ENCODE results near the gene PIP5K1B.
A peak's percentile ranks its signal among the peaks of the same experiment; 100 is the strongest.
"Not testable (repeated sequence)": the region's sequence is repeated elsewhere in the genome, so short reads cannot be mapped to it uniquely, and the experiment has no call there.

Gene PIP5K1B

GRCh38 chr9:69035438-69036308, 330.6 kb downstream of the PIP5K1B start, which contains the start of gene FXN:
Gene FXN (plus strand): TSS chr9:69035752. CDS start chr9:69035783, 31 bp downstream.
- Histone ChIP-seq H3K36me3 (ENCODE audit: insufficient read depth, low read length) (no peaks in the 10 kb centered on the region), H3K9me3 (ENCODE audit: control insufficient read depth, insufficient read depth, low read length) (no peaks in the 10 kb centered on the region), H3K9ac (ENCODE audit: low read depth, low read length) (peak within 1 kb of the TSS; percentile 93), H3K4me1 (ENCODE audit: insufficient read depth, low read length) (peaks cover 5% of the 10 kb centered on the region; the same call in 1 of the 2 replicates)

DNA sequence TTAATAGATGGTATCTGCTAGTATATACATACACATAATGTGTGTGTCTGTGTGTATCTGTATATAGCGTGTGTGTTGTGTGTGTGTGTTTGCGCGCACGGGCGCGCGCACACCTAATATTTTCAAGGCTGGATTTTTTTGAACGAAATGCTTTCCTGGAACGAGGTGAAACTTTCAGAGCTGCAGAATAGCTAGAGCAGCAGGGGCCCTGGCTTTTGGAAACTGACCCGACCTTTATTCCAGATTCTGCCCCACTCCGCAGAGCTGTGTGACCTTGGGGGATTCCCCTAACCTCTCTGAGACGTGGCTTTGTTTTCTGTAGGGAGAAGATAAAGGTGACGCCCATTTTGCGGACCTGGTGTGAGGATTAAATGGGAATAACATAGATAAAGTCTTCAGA, 331.3 kb downstream of the PIP5K1B start:
- H3K9me3 ChIP-seq (ENCODE audit: control insufficient read depth, insufficient read depth, low read length): no peaks in the 10 kb centered on the region
- peak overlapping the region; percentile 93 for H3K9ac ChIP-seq (ENCODE audit: low read depth, low read length)
- no peaks in the 10 kb centered on the region for H3K36me3 ChIP-seq (ENCODE audit: insufficient read depth, low read length)
- peaks cover 5% of the 10 kb centered on the region; the same call in 1 of the 2 replicates for H3K4me1 ChIP-seq (ENCODE audit: insufficient read depth, low read length)

DNA sequence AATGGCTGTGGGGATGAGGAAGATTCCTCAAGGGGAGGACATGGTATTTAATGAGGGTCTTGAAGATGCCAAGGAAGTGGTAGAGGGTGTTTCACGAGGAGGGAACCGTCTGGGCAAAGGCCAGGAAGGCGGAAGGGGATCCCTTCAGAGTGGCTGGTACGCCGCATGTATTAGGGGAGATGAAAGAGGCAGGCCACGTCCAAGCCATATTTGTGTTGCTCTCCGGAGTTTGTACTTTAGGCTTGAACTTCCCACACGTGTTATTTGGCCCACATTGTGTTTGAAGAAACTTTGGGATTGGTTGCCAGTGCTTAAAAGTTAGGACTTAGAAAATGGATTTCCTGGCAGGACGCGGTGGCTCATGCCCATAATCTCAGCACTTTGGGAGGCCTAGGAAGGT, 331.8 kb downstream of the PIP5K1B start:
- Histone ChIP-seq H3K4me1 (ENCODE audit: insufficient read depth, low read length) (peaks cover 5% of the 10 kb centered on the region; the same call in 1 of the 2 replicates), H3K9ac (ENCODE audit: low read depth, low read length) (peak overlapping the region; percentile 93; the same call in 1 of the 2 replicates), H3K36me3 (ENCODE audit: insufficient read depth, low read length) (no peaks in the 10 kb centered on the region), H3K9me3 (ENCODE audit: control insufficient read depth, insufficient read depth, low read length) (no peaks in the 10 kb centered on the region)

DNA sequence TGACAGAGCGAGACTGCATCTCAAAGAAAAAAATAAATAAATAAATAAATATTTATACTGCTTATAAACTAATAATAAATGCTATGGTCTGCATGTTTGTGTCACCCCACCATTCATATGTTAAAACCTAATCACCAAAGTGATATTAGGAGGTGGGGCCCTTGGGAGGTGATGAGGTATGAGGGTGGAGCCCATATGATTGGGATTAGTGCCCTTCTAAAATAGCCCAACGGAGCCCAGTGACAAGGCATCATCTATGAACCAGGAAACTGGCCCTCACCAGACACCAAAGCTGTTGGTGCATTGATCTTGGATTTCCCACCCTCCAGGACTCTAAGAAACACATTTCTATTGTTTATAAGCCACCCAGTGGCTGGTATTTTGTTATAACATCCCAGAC, 335.6 kb downstream of the PIP5K1B start:
- no peaks in the 10 kb centered on the region for H3K9me3 ChIP-seq (ENCODE audit: control insufficient read depth, insufficient read depth, low read length)
- H3K36me3 ChIP-seq (ENCODE audit: insufficient read depth, low read length): no peaks in the 10 kb centered on the region
- H3K9ac ChIP-seq (ENCODE audit: low read depth, low read length): no peak overlapping the region
- H3K4me1 ChIP-seq (ENCODE audit: insufficient read depth, low read length): peaks cover 22% of the 10 kb centered on the region

DNA sequence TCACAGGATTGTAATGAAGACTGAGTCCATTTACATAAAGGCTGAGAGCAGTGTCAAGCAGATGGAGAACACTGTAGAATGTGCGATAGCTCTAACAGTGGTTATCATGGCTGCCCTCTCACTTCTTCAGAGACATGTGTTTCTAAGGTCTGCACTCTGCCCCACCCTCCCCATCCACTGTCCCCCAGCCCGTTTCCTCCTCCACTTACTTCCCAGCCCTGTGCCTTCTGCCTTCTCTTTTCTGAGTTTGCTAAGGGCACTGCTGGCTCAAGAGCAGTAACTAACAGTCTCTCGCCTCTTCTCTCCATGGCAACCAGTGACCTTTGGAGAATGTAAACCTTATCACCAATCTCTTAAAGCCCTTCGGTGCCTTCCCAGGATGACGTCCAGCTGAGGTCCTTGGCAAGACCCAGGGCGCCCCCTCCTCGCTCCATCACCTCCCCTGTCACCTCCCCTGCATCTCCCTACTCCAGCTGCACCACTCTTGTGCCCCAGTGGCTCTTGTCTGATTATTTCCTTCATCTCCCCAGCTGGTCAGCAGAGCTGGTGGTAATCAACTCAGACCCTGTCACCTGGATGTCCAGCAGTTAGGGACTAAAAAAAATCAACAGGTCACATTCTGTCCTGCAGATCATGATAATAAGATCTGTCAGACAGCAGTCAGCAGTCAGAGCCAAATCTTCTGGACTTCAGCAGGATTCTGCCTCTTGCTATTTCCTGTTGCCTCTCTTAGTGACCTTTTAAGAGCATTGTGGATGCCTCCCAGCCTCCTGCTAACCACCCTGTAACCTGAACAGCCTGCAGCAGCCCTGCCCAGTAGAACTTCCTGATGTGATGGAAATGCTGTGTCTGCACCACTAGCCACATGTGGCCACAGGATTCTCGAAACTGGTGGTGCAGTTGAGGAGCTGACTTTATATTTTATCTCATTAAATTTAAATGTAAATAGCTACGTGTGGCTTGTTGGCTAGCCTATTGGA, 339.5 kb downstream of the PIP5K1B start:
- Histone ChIP-seq H3K36me3 (ENCODE audit: insufficient read depth, low read length) (peaks cover 7% of the 10 kb centered on the region), H3K9ac (ENCODE audit: low read depth, low read length) (no peak overlapping the region)

GRCh38 chr9:69045821-69046220, 340.8 kb downstream of the PIP5K1B start:
- H3K36me3 ChIP-seq (ENCODE audit: insufficient read depth, low read length): peaks cover 7% of the 10 kb centered on the region
- peaks cover 20% of the 10 kb centered on the region for H3K4me1 ChIP-seq (ENCODE audit: insufficient read depth, low read length)
- no peak overlapping the region for H3K9ac ChIP-seq (ENCODE audit: low read depth, low read length)
- no peaks in the 10 kb centered on the region for H3K9me3 ChIP-seq (ENCODE audit: control insufficient read depth, insufficient read depth, low read length)

More for the DNA sequence above, 339.5 kb downstream of the PIP5K1B start:
- Histone ChIP-seq H3K9me3 (ENCODE audit: control insufficient read depth, insufficient read depth, low read length) (no peaks in the 10 kb centered on the region), H3K4me1 (ENCODE audit: insufficient read depth, low read length) (peaks cover 20% of the 10 kb centered on the region)

DNA sequence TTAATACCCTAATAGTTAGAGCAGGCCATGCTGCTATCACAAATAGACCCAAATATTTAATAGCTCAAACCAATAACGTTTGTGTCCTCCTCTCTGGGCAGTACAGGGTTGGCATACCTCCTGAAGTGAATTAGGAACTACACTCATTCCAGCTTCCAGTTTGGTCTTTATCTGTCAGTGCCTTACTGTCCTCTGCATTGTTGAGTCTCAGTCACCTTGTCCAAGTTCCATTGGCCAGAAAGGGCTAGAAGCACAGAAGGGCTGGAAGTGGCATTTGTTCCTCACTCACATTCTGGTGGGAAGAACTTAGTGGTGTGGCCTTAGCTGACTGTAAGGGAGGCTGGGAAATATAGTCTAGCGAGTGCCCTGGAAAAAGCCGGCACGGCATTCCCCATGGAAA, 341.7 kb downstream of the PIP5K1B start:
- Histone ChIP-seq H3K9ac (ENCODE audit: low read depth, low read length) (no peak overlapping the region), H3K4me1 (ENCODE audit: insufficient read depth, low read length) (peaks cover 20% of the 10 kb centered on the region), H3K9me3 (ENCODE audit: control insufficient read depth, insufficient read depth, low read length) (no peaks in the 10 kb centered on the region), H3K36me3 (ENCODE audit: insufficient read depth, low read length) (peaks cover 7% of the 10 kb centered on the region)

- peaks cover 7% of the 10 kb centered on the region for H3K36me3 ChIP-seq (ENCODE audit: insufficient read depth, low read length)
- H3K4me1 ChIP-seq (ENCODE audit: insufficient read depth, low read length): peaks cover 19% of the 10 kb centered on the region
- no peak overlapping the region for H3K9ac ChIP-seq (ENCODE audit: low read depth, low read length)
- H3K9me3 ChIP-seq (ENCODE audit: control insufficient read depth, insufficient read depth, low read length): no peaks in the 10 kb centered on the region
Observed at GRCh38 chr9:69047371-69047770, 342.3 kb downstream of the PIP5K1B start.

GRCh38 chr9:69049094-69049493, 344.1 kb downstream of the PIP5K1B start:
- H3K36me3 ChIP-seq (ENCODE audit: insufficient read depth, low read length): peaks cover 12% of the 10 kb centered on the region
- H3K9ac ChIP-seq (ENCODE audit: low read depth, low read length): no peak overlapping the region
- no peaks in the 10 kb centered on the region for H3K9me3 ChIP-seq (ENCODE audit: control insufficient read depth, insufficient read depth, low read length)
- H3K4me1 ChIP-seq (ENCODE audit: insufficient read depth, low read length): peaks cover 14% of the 10 kb centered on the region

DNA sequence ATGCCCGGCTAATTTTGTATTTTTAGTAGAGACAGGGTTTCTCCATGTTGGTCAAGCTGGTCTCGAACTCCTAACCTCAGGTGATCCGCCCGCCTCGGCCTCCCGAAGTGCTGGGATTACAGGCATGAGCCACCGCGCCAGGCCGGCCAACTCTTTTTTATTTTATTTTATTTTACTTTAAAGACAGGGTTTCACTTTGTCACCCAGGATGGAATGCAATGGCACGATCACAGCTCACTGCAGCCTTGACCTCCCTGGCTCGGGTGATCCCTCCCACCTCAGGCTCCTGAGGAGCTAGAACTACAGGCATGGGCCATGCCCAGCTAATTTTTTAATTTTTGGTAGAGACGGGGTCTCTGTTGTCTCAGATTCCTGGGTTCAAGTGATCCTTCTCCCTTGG, 345.9 kb downstream of the PIP5K1B start:
- not testable (repeated sequence) for H3K9me3 ChIP-seq (ENCODE audit: control insufficient read depth, insufficient read depth, low read length); H3K9ac ChIP-seq (ENCODE audit: low read depth, low read length); H3K4me1 ChIP-seq (ENCODE audit: insufficient read depth, low read length)
- H3K36me3 ChIP-seq (ENCODE audit: insufficient read depth, low read length): peaks cover 12% of the 10 kb centered on the region

GRCh38 chr9:69054989-69055388, 349.9 kb downstream of the PIP5K1B start:
- Histone ChIP-seq H3K9me3 (ENCODE audit: control insufficient read depth, insufficient read depth, low read length) (no peaks in the 10 kb centered on the region), H3K36me3 (ENCODE audit: insufficient read depth, low read length) (peaks cover 21% of the 10 kb centered on the region), H3K9ac (ENCODE audit: low read depth, low read length) (no peak overlapping the region), H3K4me1 (ENCODE audit: insufficient read depth, low read length) (no peaks in the 10 kb centered on the region)

- H3K36me3 ChIP-seq (ENCODE audit: insufficient read depth, low read length): peaks cover 21% of the 10 kb centered on the region
- H3K4me1 ChIP-seq (ENCODE audit: insufficient read depth, low read length): no peaks in the 10 kb centered on the region
- H3K9ac ChIP-seq (ENCODE audit: low read depth, low read length): no peak overlapping the region
- no peaks in the 10 kb centered on the region for H3K9me3 ChIP-seq (ENCODE audit: control insufficient read depth, insufficient read depth, low read length)
Observed at GRCh38 chr9:69056191-69056815, 351.3 kb downstream of the PIP5K1B start.

GRCh38 chr9:69058101-69058500, 353.1 kb downstream of the PIP5K1B start:
- H3K4me1 ChIP-seq (ENCODE audit: insufficient read depth, low read length): no peaks in the 10 kb centered on the region
- peaks cover 19% of the 10 kb centered on the region for H3K36me3 ChIP-seq (ENCODE audit: insufficient read depth, low read length)
- no peak overlapping the region for H3K9ac ChIP-seq (ENCODE audit: low read depth, low read length)
- no peaks in the 10 kb centered on the region for H3K9me3 ChIP-seq (ENCODE audit: control insufficient read depth, insufficient read depth, low read length)

Data from ES-I3 (cell line).